ENCODE measurements around the gene KCNE5. TPM values are rescaled to one million over a fixed set of nuclear protein-coding genes. Genes with fewer than 3 reads are reported as not detected.
"Not testable (repeated sequence)": the region's sequence is repeated elsewhere in the genome, so short reads cannot be mapped to it uniquely, and the experiment has no call there.

The KCNE5 gene
- total RNA-seq, 2 experiments from 2014 or later: not detected

DNA sequence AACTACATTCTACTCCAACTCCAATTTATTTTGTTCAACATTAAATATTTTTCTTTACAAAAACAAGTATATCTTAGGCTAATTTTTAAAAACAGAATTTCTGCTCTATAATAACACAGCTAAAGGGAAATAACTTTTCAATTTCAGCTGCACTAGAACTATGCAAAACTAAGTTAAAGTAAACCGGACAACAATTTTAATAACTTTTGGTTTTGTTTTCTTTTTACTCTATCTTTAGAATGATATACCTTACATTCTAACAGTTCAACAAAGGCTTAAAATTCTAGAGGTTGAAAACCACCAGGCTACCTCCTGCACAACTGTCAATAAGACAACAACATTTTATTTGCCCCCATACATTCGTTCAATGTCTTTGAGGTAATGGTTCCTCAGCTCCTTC, 18.7 kb upstream of the KCNE5 start:
- Histone ChIP-seq H3K4me3 (ENCODE audit: low read length) (no peak overlapping the region), H3K27me3 (ENCODE audit: control insufficient read depth in 1 of 2, insufficient read depth in 2 of 2, low read length in 2 of 2) (no peaks in the 10 kb centered on the region), H3K36me3 (ENCODE audit: insufficient read depth, low read length) (no peaks in the 10 kb centered on the region), H3K27ac (ENCODE audit: low read depth in 1 of 2, low read length in 2 of 2) (no peak overlapping the region), H3K9me3 (ENCODE audit: control insufficient read depth in 1 of 2, insufficient read depth in 1 of 2, low read length in 2 of 2) (no peaks in the 10 kb centered on the region), H3K4me1 (ENCODE audit: insufficient read depth, low read length) (no peaks in the 10 kb centered on the region)
- ChIA-PET CTCF (no interaction called here), POLR2A (no interaction called here)
- intact Hi-C loops (cut with DNase I, micrococcal nuclease): no loop called here
- no peak for DNase-seq
- H3K27me3 Mint-ChIP-seq: no peaks in the 10 kb centered on the region
- no peaks in the 10 kb centered on the region for H3K4me1 Mint-ChIP-seq (ENCODE audit: low read depth)
- no peaks in the 10 kb centered on the region for H3K9me3 Mint-ChIP-seq
- H3K27ac Mint-ChIP-seq: no peak overlapping the region
- peaks cover 14% of the 10 kb centered on the region for H3K36me3 Mint-ChIP-seq (ENCODE audit: low read depth)
- TF ChIP-seq, protein P1, sequence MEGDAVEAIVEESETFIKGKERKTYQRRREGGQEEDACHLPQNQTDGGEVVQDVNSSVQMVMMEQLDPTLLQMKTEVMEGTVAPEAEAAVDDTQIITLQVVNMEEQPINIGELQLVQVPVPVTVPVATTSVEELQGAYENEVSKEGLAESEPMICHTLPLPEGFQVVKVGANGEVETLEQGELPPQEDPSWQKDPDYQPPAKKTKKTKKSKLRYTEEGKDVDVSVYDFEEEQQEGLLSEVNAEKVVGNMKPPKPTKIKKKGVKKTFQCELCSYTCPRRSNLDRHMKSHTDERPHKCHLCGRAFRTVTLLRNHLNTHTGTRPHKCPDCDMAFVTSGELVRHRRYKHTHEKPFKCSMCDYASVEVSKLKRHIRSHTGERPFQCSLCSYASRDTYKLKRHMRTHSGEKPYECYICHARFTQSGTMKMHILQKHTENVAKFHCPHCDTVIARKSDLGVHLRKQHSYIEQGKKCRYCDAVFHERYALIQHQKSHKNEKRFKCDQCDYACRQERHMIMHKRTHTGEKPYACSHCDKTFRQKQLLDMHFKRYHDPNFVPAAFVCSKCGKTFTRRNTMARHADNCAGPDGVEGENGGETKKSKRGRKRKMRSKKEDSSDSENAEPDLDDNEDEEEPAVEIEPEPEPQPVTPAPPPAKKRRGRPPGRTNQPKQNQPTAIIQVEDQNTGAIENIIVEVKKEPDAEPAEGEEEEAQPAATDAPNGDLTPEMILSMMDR (IDR thresholded peaks at IDR 0.05): no peak
- no peak overlapping the region for H3K4me3 Mint-ChIP-seq
- ATAC-seq (ENCODE audit: poor library complexity): no peak

DNA sequence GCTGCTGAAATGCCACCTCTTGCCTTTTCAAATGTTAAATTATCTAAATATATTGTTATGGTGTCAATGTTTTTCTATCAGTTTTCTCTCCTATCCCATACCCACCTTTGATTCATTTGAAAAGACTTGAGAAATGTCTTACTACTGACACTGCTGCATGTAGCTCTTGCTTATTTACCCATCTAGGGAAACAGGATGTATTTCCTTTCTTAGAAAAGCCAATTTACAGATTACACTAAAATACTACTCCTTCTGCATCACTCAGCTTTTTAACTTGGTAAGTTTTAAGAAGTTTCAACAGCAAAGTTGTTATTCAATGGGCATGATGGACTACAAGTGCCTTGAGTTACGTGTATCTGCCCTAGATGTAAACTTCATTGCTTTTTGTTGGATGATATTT, 13.2 kb upstream of the KCNE5 start:
- Mint-ChIP-seq H3K4me1 (ENCODE audit: low read depth) (no peaks in the 10 kb centered on the region), H3K36me3 (ENCODE audit: low read depth) (peaks cover 14% of the 10 kb centered on the region), H3K27me3 (no peaks in the 10 kb centered on the region), H3K4me3 (no peak overlapping the region), H3K27ac (no peak overlapping the region), H3K9me3 (no peaks in the 10 kb centered on the region)
- H3K4me1 ChIP-seq (ENCODE audit: insufficient read depth, low read length): no peaks in the 10 kb centered on the region
- POLR2A ChIA-PET: no interaction called here
- no peaks in the 10 kb centered on the region for H3K9me3 ChIP-seq (ENCODE audit: control insufficient read depth in 1 of 2, insufficient read depth in 1 of 2, low read length in 2 of 2)
- CTCF ChIA-PET: no interaction called here
- no peaks in the 10 kb centered on the region for H3K27me3 ChIP-seq (ENCODE audit: control insufficient read depth in 1 of 2, insufficient read depth in 2 of 2, low read length in 2 of 2)
- ATAC-seq (ENCODE audit: poor library complexity) (no peak), DNase-seq (no peak)
- H3K36me3 ChIP-seq (ENCODE audit: insufficient read depth, low read length): no peaks in the 10 kb centered on the region
- TF ChIP-seq, protein P1 (IDR thresholded peaks at IDR 0.05): no peak
- H3K4me3 ChIP-seq (ENCODE audit: low read length): no peak overlapping the region
- intact Hi-C loops (cut with DNase I, micrococcal nuclease): no loop called here
- H3K27ac ChIP-seq (ENCODE audit: low read depth in 1 of 2, low read length in 2 of 2): no peak overlapping the region

DNA sequence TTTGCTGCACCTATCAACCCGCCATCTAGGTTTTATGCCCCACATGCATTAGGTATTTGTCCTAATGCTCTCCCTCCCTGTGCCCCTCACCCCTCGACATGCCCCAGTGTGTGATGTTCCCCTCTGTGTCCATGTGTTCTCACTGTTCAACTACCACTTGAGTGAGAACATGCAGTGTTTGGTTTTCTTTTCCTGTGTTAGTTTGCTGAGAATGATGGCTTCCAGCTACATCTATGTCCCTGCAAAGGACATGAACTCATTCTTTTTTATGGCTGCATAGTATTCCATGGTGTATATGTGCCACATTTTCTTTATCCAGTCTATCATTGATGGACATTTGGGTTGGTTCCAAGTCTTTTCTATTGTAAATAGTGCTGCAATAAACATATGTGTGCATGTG, 12.5 kb upstream of the KCNE5 start:
- ATAC-seq (ENCODE audit: poor library complexity); H3K27ac Mint-ChIP-seq; H3K4me3 ChIP-seq (ENCODE audit: low read length); H3K4me1 Mint-ChIP-seq (ENCODE audit: low read depth); H3K4me1 ChIP-seq (ENCODE audit: insufficient read depth, low read length); H3K27me3 Mint-ChIP-seq; H3K27me3 ChIP-seq (ENCODE audit: control insufficient read depth in 1 of 2, insufficient read depth in 2 of 2, low read length in 2 of 2); H3K9me3 ChIP-seq (ENCODE audit: control insufficient read depth in 1 of 2, insufficient read depth in 1 of 2, low read length in 2 of 2); CTCF ChIA-PET; intact Hi-C loops (cut with DNase I, micrococcal nuclease); H3K36me3 ChIP-seq (ENCODE audit: insufficient read depth, low read length); POLR2A ChIA-PET; DNase-seq; H3K27ac ChIP-seq (ENCODE audit: low read depth in 1 of 2, low read length in 2 of 2); H3K9me3 Mint-ChIP-seq; H3K4me3 Mint-ChIP-seq: not testable (repeated sequence)
- H3K36me3 Mint-ChIP-seq (ENCODE audit: low read depth): peaks cover 14% of the 10 kb centered on the region

DNA sequence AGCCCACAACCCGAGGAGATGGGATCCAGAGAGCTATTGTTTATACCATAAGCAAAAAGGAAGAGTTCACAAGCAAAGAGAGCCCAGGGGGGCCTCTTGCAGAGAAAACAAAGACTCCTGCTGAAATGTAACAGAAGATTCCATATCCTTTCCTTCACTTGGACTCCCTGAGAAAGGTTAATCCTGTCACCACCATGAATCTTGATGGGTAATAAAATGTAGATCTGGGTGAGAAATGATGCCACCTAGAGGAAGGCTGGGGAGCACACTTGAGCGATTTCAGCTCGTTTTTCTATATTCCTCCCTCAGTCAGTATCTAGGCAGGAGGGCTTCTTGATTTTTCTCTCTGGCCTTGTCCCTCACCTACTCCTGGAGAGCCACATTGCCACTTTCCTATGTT, 10.2 kb upstream of the KCNE5 start:
- no peak overlapping the region for H3K4me3 Mint-ChIP-seq
- DNase-seq: peak in 2 of 14 experiments; percentile 8 to 10
- H3K9me3 Mint-ChIP-seq: no peaks in the 10 kb centered on the region
- H3K36me3 Mint-ChIP-seq (ENCODE audit: low read depth): peaks cover 10% of the 10 kb centered on the region
- ChIA-PET CTCF (interaction anchor here (1.5 kb wide), 1 partner anchor 150 kb away, joined by 7 read pairs; no protein-coding TSS in a partner anchor), POLR2A (no interaction called here)
- Histone ChIP-seq H3K27ac (ENCODE audit: low read depth in 1 of 2, low read length in 2 of 2) (no peak overlapping the region), H3K4me1 (ENCODE audit: insufficient read depth, low read length) (no peaks in the 10 kb centered on the region), H3K27me3 (ENCODE audit: control insufficient read depth in 1 of 2, insufficient read depth in 2 of 2, low read length in 2 of 2) (no peaks in the 10 kb centered on the region), H3K36me3 (ENCODE audit: insufficient read depth, low read length) (no peaks in the 10 kb centered on the region), H3K4me3 (ENCODE audit: low read length) (no peak overlapping the region), H3K9me3 (ENCODE audit: control insufficient read depth in 1 of 2, insufficient read depth in 1 of 2, low read length in 2 of 2) (no peaks in the 10 kb centered on the region)
- intact Hi-C loops (cut with DNase I, micrococcal nuclease): no loop called here
- no peak for ATAC-seq (ENCODE audit: poor library complexity)
- no peak overlapping the region for H3K27ac Mint-ChIP-seq
- H3K27me3 Mint-ChIP-seq: no peaks in the 10 kb centered on the region
- TF ChIP-seq, protein P1 (IDR thresholded peaks at IDR 0.05): peak; percentile 30
- no peaks in the 10 kb centered on the region for H3K4me1 Mint-ChIP-seq (ENCODE audit: low read depth)

Data from CD4-positive, alpha-beta T cell (primary cell).